HG03469 (cell line): ENCODE results near the gene IGF1R.
"Not testable (repeated sequence)": the region's sequence is repeated elsewhere in the genome, so short reads cannot be mapped to it uniquely, and the experiment has no call there.

Experiments
- ATAC-seq: cut with Tn5 transposase; IDR thresholded peaks from one replicate; pipeline ENCODE4 v1.9.1; 2021; ENCODE audit warnings: mild to moderate bottlenecking, moderate library complexity, moderate number of reproducible peaks; ENCODE audit not compliant: unreplicated experiment

Gene IGF1R

GRCh38 chr15:98647774-98648653 is at the start of gene IGF1R:
Gene IGF1R, plus strand, starts transcription at chr15:98648539. Its CDS starts 1,043 bp downstream, at chr15:98649582.
- ATAC-seq = peak; percentile 57

DNA sequence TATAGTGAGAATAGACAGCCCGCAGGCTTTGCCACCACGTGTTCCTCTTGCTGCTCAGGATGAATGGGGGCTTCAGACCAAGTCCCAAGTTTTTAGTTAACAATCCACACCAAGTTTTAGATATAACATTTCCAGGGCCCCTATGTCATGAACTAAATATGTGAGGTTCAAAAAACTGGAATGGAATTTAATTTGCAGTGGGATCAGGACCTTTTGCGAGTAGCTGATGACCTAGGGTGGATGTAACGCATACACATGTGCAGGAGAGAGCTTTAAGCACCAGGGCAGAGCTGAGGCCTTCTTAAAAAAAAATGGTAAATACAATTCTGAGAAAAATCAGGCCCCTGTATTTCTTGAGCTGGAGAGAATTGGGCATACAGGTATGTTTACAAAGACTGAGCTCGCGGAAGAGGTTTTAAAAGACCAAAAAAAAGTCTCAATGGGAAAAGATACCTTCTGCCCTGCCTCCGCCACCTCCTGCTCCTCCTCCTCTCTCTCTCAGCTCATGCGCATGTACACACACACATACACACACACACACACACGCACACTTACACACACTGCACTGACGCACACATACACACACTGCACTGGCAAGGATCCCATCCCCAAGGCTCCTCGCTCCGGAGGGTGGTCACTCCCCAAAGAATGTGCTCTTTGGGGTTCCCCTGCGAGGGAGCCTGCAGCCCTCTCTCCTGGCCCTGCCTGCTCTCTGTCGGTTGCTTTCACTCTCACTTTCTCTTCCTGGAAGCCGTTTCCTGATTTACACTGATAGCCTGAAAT is 48.2 kb upstream of the IGF1R start:
- ATAC-seq = peak; percentile 70

- ATAC-seq = no peak
Observed at GRCh38 chr15:98604983-98605382, 43.4 kb upstream of the IGF1R start.

GRCh38 chr15:98609144-98609852 is 39.0 kb upstream of the IGF1R start:
- no peak for ATAC-seq

DNA sequence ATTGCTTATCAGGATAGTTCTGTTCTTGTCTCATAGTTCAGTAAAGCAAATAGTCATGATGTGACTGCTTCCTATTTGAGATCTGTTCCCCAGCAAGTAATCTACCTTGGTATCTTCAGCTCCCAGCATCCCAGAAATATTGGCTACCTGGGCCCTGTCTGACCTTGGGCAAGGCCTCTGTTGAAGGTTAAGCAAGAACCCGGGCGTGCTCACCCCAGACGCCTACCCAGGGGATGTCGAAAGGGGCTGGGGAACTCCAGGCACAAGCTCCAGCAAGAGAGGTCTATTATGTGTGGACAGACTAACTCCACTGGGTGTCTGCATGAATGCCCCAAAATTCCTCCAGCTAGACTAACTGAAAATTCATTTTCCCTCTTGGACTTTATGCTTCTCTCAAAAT is 37.3 kb upstream of the IGF1R start:
- ATAC-seq = no peak

GRCh38 chr15:98611808-98612207 is 36.5 kb upstream of the IGF1R start:
- no peak for ATAC-seq

- no peak for ATAC-seq
Observed at GRCh38 chr15:98612490-98613110, 35.7 kb upstream of the IGF1R start.

- no peak for ATAC-seq
Observed at GRCh38 chr15:98614681-98615080, 33.7 kb upstream of the IGF1R start.

DNA sequence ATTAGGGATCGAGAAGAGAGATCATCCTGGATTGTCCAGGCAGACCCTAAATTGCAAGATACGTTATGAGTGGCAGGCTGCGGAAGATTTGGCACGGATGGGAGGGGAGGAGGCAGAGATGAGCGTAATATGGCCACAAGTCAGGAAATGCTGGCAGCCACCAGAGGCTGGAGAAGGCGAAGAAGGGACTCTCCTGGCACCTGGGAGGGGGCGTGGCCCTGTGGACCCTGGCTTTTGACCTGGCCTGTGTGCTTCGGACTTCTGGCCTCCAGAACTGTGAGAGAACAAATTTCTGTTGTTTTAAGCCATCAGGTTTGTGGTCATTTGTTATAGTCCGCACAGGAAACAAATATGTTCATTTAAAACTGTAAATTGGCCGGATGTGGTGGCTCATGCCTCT is 31.9 kb upstream of the IGF1R start:
- ATAC-seq = no peak

DNA sequence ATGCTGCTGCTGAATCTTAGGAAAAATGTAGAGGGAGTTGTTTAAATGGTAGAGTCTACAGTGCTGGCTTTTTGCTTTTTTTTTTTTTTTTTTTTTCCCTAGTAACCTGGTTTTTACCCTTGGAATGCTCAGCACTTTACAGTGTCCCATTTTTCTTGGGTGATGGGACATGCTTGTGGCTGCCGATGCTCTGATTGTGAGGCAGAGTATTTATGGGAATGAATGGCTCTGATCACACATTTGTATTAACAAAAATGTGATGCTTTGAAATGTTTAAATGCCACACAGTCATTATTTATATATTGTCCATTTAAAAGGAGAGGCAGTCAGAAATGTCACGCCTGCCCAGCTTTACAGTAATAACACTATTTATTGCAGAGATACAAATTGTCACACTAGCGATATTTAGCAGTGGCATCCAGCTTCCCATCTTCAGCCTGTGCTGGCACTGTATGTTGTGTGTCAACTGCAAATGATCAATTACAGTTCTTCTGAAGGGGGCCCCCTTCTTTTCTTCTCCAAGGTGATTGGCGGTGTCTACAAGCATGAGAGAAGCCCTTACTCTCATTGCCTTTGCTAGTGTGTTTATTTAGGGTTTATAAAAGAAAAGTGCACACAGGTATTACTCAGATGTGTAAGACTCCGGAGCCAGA is 30.9 kb upstream of the IGF1R start:
- ATAC-seq = no peak

DNA sequence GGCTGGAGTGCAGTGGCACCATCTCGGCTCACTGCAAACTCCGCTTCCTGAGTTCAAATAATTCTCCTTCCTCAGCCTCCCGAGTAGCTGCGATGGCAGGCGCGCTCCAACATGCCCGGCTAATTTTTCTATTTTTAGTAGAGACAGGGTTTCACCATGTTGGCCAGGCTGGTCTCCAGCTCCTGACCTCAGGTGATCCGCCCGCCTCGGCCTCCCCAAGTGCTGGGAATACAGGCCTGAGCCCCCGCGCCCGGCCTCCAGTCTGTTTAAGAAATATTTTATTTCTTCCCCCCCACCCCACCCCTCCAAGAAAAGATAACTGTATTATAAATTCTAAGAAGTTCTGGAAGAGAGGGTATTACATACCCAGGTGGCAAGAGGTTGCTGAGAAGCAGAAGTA is 29.8 kb upstream of the IGF1R start:
- not testable (repeated sequence) for ATAC-seq

GRCh38 chr15:98620020-98620419 is 28.3 kb upstream of the IGF1R start:
- ATAC-seq = no peak

GRCh38 chr15:98621021-98621420 is 27.3 kb upstream of the IGF1R start:
- no peak for ATAC-seq

- no peak for ATAC-seq
Observed at GRCh38 chr15:98625614-98626013, 22.7 kb upstream of the IGF1R start.

GRCh38 chr15:98626153-98626552 is 22.2 kb upstream of the IGF1R start:
- no peak for ATAC-seq

DNA sequence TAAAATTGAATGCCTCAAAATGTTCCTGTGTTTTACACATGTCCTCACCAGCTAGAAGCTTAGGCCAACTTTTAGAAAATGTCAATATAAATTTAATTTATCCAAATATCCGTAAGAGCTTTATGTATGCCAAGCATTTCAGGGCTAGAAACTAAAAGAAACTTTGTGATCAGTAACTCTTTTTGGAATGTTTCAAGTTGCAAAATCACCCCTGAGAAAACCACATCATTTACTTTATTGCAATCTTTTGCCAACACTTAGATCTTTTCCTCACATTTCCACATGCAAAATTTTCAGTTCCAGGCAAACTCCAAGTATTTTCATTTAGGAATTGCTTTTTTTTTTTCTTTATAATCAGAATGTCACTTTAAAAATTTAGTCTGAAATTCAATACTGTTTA is 20.1 kb upstream of the IGF1R start:
- ATAC-seq = no peak

GRCh38 chr15:98635848-98636247 is 12.5 kb upstream of the IGF1R start:
- no peak for ATAC-seq

- no peak for ATAC-seq
Observed at GRCh38 chr15:98643115-98643514, 5.2 kb upstream of the IGF1R start.

GRCh38 chr15:98646546-98647025 is 1.8 kb upstream of the IGF1R start:
- no peak for ATAC-seq
